GM18520 (cell line): ENCODE results near the gene ITGA11.
"Not testable (repeated sequence)": the region's sequence is repeated elsewhere in the genome, so short reads cannot be mapped to it uniquely, and the experiment has no call there.

Experiments
- ATAC-seq: cut with Tn5 transposase; IDR thresholded peaks from one replicate; pipeline ENCODE4 v1.9.1; 2021; ENCODE audit not compliant: unreplicated experiment

ITGA11 gene

DNA sequence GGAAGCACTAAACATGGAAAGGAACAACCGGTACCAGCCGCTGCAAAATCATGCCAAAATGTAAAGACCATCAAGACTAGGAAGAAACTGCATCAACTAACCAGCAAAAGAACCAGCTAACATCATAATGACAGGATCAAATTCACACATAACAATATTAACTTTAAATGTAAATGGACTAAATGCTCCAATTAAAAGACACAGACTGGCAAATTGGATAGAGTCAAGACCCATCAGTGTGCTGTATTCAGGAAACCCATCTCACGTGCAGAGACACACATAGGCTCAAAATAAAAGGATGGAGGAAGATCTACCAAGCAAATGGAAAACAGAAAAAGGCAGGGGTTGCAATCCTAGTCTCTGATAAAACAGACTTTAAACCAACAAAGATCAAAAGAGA, 34.0 kb downstream of the ITGA11 start:
- not testable (repeated sequence) for ATAC-seq

DNA sequence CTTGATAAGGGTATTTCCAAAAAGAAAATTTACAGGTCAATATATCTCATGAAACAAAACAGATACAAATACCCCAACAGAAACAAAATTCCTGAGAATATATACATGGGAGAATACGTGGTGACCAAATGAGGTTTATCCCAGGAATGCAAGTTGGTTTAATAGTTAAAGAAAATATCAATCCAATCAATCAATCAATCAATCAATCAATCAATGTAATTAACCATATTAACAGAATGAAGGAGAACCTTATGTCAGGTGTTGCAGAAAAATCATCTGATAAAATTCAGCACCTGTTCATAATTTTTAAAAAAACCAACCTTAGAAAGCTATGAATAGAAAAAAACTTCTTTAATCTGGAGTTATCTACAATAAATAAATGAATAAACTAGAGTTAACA, 35.9 kb downstream of the ITGA11 start:
- no peak for ATAC-seq

DNA sequence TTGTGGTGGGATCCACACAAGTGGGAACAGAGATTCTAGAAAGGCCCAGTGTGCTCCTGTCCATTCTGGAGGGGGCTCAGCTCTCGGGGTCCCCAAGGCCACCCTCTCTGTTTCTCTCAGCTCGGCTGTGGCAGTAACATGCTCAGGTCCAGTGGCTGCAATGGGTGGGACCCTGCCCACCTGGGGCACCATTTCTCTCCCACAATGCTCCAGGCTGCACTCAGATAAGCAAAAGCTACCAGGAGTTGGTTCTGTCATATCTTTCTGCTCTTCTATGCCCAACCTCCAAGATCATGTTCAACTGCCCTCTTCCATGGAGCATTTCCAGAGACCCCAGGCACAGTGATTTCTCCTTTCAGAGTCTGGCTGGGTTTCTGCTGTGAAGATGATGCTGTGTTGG, 40.8 kb downstream of the ITGA11 start:
- no peak for ATAC-seq

DNA sequence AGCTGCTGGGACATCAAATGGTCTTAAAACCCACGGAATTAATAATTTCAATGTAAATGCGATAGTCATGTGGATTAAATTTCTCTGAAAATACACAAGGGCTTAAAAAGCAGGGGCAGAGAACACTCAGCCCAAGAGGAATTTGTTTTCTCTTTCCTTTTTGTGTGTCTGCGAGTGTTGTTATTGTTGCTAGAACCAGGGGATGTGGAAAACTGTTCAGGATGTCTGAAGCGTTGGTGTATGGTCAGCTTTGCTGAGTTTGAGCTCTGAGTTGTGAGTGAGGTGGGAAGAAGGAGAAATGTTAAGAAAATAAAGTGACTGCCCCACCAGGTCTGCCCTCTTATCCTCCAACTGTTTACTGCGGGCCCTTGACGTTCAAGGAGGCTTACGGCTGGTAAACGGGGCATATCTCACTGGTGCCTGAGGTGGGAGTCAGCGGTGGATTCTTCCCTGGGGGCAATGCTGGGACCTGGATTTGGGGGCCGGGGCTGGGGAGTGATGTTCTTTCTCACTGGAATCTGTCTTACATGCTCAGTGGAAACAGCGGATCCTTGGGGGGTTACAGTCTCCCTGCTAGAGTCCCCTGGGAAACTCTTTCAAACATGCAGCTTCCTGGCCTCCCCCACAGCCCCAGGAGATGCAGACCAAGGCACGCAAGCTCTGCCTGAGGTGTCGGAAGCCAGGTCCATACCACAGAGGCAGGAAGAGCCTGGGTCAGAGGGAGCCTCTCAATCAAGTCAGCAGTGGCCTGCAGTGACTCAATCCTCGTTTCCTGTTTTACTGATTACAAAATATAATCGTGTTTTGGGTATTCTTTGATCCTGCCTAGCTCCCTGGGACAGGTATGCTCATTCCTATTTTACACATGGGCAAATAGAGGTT, 41.8 kb downstream of the ITGA11 start:
- ATAC-seq = no peak

DNA sequence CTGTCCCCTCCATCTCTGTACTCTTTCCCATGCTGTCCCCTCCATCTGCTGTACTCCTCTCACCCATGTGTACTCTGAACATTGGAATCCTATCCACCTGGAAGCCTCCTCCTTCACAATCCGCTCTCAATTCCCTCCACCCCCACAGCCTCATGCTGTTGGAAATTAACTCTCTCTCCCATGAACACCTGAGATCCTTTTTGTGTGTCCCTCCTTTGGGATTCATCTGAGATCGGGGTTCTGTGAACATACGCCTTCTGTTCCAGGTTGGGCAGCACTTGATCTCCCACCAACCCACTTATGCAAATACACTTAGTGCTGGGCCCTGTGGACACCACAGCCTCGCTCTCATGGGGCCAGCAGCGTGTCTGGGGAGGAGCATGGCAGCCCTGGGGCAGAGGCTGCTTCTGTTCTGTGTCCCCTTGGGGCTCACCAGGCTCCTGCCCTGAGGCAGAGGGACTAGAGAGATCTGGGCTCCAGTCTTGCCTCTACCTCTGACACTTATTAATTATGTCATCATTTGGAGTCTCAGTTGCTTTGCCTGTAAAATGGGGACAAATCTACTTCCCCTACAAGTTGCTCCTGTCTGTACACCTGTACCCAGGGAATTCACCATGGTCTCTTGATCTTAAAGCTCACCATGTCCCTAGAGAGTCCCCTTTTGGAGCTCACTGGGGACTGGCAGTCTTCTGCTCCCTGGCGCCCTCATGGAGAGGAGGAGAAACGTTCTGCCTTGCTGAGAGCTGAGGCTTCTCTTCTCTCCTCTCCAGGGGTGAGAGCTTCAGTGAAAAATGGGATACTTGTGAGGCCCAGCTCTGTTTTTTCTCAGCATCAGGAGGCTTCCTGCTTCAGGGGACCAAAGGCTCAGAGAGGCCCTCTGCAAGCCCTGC, 42.7 kb downstream of the ITGA11 start:
- ATAC-seq = no peak

DNA sequence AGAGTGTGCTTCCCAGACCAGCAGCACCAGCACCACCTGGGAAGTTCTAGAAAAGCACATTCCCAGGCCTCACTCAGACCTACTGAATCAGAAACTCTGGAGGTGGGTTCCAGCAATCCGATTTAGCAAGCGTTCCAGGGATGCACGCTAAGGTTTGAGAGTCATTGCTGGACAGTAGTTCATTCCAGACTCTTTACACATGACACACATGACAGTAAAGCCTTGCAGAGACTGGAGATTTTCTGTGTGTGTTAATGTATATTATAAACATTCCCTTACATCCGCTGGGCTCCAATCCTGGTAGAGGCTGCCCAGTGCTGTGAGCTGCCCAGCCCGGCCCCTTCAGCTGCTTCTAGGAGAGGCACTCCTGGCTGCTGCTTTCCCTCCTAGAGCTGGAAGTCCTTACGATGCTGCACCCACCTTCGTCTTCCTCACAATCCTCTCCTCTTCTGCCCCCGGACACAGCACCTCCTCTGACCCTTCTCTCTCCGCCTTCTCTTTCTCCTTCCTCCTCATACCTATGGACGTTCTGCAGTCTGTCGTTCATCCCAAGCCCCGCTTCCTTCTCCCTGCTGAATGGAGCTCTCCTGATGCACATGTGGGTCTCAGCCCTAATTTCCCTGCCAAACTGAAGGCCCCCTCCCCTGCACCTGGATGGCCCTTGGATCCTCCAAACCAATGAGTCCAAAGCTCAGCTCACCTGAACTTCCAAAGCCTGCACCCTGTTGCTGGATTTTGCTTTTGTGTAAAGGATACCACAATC, 44.4 kb downstream of the ITGA11 start:
- ATAC-seq = no peak

DNA sequence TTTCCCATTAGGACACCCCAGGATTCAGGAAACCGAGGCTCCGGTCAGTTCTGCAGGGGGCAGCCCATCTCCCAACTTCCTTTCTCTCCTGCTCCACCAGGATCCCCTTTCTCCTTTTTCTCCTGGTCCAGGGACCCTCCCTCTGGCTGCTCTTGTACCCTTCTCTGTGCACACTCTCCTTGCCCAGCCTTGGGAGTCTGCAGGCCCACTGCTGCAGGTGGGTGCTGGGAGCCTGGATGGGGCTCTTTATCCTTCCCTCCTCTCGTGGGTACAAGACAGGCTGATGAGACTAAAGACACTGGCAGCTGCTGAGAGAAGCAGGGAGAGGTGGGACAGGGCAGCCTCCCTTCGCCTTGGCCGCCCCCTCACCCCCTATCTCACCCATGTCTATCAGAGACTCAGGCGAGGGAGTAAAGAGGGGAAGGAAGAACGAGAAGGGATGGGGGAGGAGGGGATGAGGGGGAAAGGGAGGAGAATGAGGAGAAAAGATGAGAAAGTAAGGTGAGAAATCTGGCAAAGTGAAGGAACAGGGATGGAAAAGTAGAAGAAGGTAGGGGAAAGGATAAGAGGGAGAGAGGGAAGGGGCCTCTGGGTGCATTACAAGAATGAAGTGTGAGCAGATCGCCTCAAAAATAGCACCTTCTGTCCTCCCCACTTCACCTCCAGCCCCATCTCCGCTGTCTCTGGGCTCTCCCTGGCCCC, 45.2 kb downstream of the ITGA11 start:
- no peak for ATAC-seq

DNA sequence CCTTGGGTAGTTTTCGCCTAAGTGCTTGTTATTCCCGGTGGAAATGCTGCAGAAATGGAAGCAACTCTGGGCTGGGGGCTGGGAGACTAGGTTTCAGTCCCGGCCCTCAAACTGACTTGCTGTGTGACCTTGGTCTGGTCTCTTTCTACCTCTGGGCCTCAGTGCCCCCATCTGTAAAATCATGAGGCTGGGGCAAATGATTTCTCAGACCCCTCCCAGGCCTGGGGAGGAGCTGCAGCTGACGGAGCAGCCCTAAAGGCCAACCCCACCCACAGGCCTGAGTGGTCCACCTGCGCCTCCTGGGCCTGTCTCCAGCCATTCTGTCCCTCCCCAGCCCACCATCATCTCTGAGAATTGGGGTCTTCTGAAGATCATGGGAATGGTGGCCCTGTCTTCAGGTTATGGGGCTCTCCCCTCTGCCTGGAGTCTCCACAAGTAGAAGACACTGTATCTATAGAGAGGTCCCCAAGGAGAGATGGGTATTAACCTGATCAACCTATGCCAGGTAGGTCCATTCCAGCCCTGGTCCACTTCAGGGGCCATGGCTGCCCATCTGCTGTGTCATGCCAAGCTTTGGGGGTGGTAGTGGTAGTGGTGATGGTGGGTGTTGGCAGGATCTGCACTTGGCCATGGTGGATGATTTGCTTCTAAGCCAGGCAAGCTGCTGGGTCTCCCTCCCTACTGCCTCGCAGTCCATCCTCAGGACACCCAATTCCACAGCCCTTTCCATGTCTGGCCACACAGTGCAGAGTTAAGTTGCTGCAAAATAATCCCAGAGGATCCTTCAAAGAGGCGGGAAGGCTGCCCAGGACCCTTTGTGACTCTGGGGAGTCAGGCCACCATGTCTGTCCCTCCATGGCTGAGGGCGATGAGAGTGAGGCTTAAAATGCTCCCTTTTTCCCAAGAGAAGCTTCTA, 46.0 kb downstream of the ITGA11 start:
- ATAC-seq = no peak

DNA sequence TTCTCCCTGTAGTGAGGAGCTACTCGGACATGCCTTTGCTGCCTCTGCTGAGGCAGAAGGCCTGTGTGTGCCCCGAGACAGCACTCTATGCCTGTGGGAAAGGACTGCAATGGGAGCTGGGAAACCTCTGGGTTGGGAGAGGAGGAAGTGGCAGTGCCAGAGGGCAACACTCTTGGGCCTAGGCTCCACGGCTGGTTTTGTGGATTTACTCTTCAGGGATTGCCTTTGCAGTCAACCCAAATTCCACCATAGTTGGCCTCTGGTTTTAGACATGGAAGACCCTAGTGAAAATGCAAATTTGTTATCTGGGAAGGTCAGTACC, 46.8 kb downstream of the ITGA11 start:
- no peak for ATAC-seq

DNA sequence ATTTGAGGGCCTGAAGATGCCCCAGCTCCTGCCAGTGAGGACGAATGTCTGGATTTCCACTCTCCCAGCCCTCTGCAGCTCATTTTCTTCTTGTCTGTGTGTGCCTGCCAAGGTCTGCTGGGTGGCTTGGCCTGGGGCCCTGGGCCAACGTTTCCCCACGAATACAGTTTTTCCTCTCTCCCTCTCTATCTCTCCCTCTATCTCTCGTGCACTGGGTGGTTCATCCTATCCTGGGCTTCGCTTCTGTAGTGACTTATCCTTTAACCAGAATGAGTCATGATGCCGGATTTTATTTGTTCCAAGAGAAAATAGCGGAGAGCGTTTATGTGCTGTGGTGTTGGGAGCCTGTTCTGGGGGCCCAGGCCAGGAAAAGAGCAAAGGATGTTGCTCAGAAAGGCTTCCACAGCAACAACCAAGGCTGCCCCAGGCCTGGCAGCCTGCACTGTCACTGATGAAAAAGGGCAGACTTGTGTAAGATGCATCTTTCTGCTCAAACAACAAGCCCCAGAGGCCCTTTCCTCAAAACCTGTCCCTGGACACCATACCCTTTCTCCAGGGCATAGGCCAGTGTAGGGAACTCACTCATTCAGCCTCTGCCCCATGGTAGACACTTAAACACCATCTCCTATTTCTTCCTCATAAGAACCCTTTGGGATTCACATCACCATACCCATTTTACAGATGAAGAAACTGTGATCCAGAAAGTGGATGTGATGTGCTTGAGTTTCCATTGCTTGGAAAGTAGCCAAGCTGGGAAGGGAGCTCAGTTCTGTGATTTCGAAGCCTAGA, 47.3 kb downstream of the ITGA11 start:
- no peak for ATAC-seq

DNA sequence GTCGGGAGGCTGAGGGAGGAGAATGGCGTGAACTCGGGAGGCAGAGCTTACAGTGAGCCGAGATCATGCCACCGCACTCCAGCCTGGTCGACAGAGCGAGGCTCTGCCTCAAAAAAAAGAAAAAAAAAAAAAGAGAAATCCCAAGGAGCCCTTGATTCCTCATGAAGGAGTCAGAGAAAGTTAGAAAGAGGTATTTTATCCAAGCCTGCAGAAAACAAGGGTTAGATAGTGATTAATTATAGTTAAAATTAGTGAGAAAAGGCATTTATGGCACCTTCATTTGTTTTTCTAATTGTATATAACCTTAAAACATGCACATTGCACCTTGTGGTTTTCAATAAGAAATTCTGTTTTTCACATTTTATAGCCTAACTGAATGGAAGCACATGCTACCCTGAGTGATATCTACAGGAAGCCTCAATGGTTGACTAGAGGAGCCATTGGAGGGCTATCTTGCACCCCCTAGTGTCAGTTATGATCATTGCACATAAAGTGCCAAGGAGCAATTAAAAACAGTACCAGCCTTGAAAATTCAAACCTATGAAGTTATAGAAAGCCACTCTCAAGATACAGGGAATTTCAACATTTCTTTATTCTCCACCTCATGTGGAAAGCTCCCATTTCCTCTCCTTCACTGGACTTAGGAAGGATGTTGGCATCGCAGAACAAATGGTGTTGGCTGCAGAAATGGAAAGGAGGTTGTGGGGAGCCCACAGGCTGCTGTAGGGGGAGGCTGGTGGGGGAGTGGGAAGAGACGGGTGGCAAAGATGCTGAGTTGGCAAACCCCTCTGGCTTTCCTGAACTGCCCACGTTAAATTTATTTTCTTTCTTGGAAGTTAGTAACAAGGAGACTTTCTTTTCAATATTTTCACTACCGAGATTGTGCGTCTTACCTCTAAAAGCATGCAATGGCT, 48.5 kb downstream of the ITGA11 start:
- ATAC-seq = no peak

DNA sequence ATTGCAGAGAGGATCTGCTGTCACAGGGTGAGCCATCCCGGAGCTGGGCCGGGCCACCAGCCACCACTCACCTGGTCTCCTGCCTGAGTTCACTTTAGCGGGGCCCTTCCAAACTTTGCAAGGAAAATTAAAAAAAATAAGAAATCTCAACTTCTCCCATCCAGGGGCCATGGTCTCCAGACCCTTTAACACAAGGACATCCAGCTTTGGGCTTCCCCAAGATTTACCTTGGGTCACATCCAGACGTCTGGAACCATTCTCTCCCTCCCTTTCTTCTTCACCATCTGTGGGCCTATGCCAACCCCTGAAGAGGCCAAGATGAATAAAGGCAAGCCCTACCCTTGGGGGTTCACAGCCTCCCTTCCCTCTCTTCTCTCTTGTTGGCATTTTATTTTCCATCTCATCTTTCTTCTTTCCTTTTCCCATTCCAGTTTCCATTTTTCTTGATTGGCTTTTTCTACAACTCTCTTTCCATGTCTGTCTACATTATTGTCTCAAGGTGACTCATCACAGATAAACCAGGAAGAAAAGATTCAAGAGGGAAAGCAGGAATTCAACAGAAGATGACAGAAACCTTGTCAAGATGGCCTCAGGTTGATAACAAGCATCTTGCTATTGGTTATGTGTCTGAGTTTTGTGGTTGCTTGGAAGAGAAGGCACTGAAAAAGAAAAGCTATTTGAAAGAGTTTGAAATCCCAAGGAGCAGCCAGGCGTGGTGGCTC, 49.5 kb downstream of the ITGA11 start:
- ATAC-seq = no peak

DNA sequence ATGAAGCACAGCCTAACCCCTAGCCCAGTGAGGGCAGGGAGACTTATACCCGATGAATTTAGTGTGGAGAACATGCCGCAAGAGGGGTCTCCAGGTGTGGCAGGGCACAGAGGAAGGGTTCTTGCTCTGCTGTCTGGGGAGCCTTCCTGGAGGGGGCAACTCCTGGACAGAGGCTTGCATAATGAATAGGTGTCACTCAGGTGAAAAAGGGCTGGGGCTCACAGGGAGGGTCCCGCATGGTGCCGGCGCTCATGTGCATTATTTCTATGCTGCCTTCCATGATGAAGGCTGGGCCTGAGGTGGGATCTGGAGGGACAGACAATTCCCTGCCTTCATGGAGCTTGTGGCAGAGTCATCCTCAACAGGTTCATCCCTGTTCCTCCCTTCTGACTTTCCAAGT, 51.5 kb downstream of the ITGA11 start:
- no peak for ATAC-seq

DNA sequence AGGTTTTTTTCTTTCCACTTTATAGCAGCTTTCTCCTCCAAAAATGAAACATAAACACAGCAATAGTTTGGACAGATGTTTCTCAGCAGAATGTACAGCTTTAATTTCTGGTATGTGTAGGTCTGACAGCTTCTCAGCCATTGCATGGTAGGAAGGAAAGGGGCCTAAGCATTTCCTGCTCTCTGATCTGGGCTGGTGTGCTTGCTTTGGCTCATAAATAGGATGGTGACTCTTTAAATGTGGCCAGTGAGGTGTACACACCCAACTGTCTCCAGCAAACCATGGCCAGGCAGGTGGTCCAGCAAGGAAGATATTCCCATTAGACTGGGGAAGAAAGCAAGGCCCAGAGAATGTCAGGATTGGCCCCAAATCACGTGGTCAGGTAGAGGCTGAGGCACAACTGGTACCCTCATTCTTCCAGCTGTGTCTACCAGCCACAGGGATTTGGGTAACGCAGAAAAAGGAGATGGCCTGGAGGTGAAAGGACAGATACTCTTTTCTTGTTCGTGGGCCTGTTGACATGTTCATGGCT, 52.1 kb downstream of the ITGA11 start:
- no peak for ATAC-seq

DNA sequence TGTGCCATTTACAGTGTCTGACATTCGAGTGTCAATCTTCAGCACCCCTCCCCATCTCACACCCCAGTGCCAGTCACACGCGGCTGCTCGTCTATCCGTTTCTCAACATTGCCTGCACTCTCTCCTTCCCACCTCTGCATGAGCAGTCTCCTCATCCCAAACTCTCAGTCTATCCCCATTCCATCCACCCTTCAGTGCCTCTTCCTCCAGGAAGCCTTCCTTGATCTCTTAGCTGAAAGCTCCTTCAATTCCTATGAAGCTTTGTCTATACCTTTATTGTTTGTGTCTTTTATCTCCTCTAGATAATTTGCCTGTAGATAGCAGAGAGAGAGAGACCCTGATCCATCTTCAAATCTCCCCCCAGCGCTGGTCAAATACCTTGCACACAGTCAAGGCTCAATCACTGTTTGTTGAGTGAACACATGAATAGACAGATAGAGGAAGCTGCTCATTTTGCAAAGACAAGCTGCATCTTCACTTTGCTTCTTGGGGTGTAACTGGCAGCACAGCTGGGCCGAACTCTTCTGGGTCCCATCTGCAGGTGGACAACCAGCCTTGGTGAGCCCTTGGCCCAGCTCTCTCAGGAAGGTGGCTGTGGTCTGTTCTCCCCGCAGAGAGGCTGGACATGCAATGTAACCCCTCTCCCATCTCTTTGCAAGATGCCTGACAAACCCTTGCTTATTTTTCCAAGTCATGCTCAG, 52.8 kb downstream of the ITGA11 start:
- no peak for ATAC-seq

DNA sequence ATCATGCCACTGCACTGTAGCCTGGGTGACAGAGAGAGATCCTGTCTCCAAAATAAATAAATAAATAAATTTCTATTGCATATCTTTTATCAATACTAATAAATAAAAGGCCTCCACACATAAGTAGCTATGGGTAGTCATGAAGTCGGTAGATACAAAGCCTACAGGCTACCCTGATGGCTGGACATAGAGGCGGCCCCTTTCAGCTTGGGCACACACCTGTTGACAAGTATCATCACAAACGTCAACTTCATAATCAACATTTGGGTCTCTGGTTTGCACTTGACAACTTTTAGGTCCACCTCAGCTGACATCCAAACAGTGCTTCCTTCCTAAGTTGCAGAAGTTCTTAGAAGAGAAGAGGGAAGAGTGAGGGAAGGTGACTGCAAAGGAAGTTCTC, 53.4 kb downstream of the ITGA11 start:
- ATAC-seq = no peak
